Measurements from ENCODE around the gene ZNF574.

- TF ChIP-seq SIN3A (IDR thresholded peaks at IDR 0.05; ENCODE audit: borderline replicate concordance, insufficient read depth, low read depth, low read length) (no peak), CTCF (IDR thresholded peaks at IDR 0.05) (no peak), POLR2AphosphoS5 (IDR thresholded peaks at IDR 0.05; ENCODE audit: low read depth, low read length) (no peak)
Measured at GRCh38 chr19:42079886-42080763, 4.2 kb downstream of the ZNF574 start.
